Stimulated activated CD8-positive, alpha-beta memory T cell treated with anti-CD3 and anti-CD28 coated beads, Interleukin-15, amount 100 ng/mL, for 48 hours (primary cell): ENCODE measurements around the gene BORCS8.
"Not testable (repeated sequence)": the region's sequence is repeated elsewhere in the genome, so short reads cannot be mapped to it uniquely, and the experiment has no call there.

Experiments
- DNase-seq, 2 donors: peaks; one replicate each; pipeline ENCODE4 v3.0.0-alpha.2; 2020; ENCODE audit warnings: low read depth in 2 of 2

BORCS8 gene

DNA sequence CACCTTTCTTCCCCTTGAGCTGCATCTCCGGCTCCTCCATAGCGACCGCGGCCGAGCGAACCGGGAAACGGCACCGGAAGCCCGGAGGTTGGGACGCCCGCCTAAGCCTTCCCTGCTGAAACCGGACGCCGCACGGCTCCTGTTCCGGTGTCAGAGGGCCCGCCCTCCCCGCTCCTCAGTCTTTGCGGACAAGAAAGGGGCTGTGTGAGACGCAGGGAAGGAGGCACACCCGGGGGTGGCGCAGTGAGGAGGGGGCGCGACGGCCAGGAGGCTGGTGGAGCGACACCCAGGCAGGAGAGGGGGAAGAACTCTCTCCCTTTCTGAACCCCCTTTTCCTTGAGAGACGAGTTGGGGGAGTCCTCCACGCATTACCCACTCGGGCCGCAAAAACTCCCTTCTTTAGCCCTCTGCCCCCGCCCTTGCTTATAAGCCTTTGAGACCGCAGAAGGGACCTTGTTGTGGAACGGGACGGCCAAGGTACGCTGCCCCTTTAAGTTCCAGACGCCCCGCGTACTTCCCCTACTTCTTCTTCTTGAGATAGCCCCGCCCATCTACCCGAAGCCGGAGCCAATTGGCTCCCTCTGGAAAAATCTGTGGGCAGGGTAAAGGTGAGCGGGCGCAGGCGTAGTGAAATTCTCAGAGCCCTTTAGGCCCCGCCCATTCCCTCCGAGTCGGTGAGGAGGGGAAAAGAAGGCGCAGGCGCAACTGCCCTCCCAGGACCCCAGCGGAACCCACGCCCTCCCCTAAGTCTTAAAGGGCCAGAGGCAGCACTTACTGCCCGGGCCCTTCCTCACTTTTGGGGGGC, at the start of gene BORCS8, which contains the start of gene RFXANK:
Gene BORCS8, minus strand, starts transcription at position 75 of the 805 bp plus-strand sequence. Its CDS starts 35 bp downstream, at position 40.
Gene RFXANK, plus strand, starts transcription at position 181 of the 805 bp plus-strand sequence. CDS start 1,689 bp downstream, outside the sequence.
- peak; percentile 98 to 99 for DNase-seq

DNA sequence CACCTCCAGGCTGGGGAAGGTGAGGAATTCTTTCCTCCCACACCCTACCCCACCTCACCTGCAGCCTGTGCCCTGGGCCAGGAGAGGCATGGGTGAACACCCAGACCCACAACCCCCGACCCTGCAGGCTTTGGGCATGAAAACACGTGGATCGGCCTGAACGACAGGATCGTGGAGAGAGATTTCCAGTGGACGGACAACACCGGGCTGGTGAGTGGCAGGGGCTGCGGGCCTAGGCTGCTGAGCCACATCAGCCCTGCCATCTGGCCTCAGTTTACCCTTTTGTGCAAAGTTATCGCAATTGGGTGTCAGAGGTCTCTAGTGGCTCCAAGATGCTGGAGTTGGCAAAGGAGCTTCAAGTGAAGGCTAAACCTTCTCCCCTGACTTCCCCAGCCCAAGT, 48.5 kb upstream of the BORCS8 start:
- no peak for DNase-seq

DNA sequence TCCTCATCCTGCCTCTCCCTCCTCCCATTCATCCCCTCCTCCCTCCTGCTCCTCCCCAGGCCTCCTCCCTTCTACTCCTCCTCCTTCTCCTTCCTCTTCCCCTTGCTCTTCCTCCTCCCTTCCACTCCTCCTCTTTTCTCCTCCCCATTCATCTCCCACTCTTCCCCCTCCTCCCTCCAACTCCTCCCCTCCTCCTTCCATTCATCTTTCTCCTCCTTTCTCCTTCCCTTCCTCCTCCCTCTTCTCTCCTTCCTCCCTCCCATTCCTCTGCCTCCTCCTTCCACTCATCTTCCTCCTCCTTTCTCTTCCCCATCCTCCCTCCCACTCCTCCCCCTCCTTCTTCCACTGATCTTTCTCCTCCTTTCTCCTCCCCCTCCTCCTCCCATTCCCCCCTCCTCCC, 47.7 kb upstream of the BORCS8 start:
- DNase-seq: no peak

DNA sequence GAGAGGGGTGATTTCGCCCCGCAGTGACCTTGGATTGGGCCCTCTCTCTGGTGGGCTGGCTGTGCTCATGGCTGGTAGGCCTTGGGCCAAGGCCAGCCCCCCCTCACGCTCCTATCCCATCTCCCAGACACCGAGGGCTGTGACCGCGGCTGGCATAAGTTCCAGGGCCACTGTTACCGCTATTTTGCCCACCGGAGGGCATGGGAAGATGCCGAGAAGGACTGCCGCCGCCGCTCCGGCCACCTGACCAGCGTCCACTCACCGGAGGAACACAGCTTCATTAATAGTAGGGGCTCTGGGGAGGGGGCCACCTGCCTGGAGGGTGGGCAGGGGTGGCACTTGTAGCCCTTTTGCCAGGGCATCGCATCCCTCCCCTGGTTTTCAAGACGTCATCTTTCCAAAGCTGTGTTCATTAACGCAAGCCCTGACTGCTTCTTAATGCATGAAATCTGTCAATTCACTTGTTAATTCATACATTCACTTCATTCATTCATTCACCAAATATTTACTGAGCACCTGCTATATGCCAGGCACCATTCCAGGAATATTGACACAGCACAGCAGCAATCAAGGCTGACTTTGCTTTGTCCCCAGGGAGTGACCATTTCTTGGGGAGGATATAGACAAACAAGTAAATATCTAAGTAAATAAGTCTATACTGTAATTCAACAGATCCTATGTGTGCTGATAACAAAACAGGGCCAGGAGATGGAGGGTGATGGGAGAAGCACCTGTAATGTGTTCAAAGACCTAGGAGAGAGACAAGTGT, 46.4 kb upstream of the BORCS8 start:
- no peak for DNase-seq

- no peak for DNase-seq
Observed at GRCh38 chr19:19236173-19236572, 44.2 kb upstream of the BORCS8 start.

GRCh38 chr19:19234220-19234816, 42.4 kb upstream of the BORCS8 start:
- no peak for DNase-seq

GRCh38 chr19:19232261-19232721, 40.3 kb upstream of the BORCS8 start:
- no peak for DNase-seq

DNA sequence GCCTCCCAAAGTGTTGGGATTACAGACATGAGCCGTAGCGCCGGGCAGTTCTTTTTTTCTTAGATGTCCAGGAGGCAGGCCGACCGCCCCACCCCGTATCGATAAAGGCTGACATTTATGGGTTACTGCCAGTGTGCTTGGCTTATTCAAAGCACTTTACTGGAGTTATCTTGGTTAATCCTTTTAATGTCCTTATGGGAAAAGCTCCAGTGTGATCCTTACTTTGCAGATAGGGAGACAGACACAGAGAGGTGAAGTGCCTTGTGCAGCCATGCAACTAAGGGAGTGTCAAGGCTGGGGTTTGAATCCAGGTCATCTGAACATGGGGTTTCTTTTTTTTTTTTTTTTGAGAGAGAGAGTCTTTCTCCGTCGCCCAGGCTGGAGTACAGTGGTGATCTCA, 39.0 kb upstream of the BORCS8 start:
- no peak for DNase-seq

DNA sequence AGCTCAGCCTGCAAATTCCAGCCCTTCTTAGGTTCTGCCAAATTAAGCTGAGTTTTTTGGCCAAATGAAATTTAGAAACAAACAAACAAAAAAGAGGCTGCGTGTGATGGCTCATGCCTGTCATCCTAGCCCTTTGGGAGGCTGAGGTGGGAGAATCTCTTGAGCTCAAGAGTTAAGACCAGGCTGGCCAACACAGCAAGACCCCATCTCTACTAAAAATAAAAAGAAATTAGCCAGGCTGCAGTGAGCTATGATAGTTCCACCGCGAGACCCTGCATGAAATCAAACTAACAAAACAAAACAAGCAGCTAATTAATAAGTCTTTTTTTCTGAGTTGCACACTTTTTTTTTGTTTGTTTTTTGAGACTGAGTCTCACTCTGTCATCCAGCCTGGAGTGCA, 37.7 kb upstream of the BORCS8 start:
- no peak for DNase-seq

DNA sequence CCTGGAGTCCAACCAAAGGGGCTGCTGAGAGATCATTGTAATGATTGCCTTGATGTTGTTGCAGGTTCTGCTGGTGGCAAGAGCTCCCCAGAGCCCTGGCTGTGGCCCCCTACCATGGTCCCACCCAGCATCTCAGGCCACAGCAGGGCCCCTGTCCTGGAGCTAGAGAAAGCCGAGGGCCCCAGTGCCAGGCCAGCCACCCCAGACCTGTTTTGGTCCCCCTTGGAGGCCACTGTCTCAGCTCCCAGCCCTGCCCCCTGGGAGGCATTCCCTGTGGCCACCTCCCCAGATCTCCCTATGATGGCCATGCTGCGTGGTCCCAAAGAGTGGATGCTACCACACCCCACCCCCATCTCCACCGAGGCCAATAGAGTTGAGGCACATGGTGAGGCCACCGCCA, 35.3 kb upstream of the BORCS8 start:
- DNase-seq: no peak

DNA sequence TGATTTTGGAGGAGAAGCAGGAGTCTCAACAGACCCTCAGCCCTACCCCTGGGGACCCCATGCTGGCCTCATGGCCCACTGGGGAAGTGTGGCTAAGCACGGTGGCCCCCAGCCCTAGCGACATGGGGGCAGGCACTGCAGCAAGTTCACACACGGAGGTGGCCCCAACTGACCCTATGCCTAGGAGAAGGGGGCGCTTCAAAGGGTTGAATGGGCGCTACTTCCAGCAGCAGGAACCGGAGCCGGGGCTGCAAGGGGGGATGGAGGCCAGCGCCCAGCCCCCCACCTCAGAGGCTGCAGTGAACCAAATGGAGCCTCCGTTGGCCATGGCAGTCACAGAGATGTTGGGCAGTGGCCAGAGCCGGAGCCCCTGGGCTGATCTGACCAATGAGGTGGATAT, 34.7 kb upstream of the BORCS8 start:
- DNase-seq: no peak

GRCh38 chr19:19226204-19226603, 34.3 kb upstream of the BORCS8 start:
- DNase-seq: no peak

DNA sequence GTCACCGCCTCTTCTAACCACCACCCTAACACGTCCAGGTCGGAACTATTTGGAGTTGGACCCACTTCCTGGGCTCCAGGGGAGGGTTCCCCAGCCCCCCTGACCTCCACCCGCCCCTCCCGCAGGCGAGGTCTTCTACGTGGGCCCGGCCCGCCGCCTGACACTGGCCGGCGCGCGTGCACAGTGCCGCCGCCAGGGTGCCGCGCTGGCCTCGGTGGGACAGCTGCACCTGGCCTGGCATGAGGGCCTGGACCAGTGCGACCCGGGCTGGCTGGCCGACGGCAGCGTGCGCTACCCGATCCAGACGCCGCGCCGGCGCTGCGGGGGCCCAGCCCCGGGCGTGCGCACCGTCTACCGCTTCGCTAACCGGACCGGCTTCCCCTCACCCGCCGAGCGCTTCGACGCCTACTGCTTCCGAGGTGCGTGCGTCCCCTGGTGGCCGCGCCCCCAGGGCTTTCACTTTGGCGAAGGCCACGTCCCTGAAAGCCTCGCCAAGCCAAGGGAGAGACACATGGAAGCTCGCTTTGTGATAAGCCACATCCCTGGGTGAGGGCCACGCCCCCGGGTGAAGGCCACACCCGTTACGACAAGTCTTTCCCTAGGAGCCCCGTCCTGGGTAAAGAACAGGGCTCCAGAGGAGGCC, 33.0 kb upstream of the BORCS8 start:
- DNase-seq: peak; percentile 52 to 61

DNA sequence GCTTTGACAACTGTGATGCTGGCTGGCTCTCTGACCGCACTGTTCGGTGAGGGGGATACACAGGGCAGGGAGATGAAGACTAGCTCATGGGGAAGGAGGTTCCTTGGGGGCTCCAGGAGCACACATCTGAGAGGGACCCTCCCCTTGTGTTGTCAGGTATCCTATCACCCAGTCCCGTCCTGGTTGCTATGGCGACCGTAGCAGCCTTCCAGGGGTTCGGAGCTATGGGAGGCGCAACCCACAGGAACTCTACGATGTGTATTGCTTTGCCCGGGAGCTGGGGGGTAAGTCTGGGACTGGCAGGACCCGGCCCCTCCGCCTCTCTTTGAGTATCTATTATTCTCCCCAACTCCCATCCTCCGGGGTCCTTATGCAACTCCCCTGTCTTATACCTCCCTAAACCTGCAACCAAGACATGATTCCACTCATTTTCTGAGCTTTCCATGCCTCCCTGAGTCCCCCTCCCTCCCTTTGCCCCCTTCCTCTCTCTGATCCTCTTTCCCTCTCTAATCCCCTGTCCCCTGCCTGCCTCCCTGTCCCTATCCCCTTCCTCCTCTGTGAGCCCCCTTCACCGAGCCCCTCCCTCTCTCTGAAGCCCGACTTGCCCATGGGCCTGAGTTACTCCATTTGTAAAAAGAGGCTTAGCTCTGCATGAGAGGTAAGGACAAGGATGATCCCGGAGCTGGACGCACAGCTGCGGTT, 32.3 kb upstream of the BORCS8 start:
- DNase-seq: no peak

DNA sequence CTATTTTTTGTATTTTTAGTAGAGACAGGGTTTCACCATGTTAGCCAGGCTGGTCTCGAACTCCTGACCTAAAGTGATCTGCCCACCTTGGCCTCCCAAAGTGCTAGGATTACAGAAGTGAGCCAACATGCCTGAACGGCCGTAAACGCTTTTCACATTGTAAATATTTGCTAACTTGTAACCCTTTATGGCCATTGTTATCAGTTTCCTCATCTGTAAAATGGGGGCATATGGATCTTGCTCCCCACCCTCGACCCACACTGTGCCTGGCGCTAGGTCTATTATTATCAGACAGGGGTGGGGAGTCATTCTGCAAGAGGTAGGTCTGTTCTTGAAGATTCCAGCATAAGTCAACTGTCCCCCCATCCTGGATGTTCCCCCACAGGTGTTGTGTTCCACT, 31.7 kb upstream of the BORCS8 start:
- no peak for DNase-seq

- no peak for DNase-seq
Observed at GRCh38 chr19:19223060-19223459, 31.1 kb upstream of the BORCS8 start.

DNA sequence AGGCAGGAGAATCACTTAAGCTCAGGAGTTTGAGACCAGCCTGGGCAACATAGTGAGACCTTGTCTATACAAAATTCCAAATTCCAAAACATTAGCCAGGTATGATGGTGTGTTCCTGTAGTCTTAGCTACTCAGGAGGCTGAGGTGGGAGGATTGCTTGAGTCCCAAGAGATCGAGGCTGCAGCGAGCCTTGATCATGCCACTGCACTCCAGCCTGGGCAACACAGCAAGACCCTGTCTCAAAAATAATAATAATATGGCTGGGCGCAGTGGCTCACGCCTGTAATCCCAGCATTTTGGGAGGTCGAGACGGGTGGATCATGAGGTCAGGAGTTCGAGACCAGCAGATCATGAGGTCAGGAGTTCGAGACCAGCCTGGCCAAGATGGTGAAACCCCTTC, 29.0 kb upstream of the BORCS8 start:
- DNase-seq: not testable (repeated sequence)

DNA sequence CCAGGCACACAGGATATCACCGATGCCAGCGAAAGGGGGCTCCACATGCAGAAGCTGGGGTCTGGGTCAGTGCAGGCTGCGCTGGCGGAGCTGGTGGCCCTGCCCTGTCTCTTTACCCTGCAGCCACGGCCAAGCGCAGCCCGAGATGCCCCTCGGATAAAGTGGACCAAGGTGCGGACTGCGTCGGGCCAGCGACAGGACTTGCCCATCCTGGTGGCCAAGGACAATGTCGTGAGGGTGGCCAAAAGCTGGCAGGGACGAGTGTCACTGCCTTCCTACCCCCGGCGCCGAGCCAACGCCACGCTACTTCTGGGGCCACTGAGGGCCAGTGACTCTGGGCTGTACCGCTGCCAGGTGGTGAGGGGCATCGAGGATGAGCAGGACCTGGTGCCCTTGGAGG, 27.0 kb upstream of the BORCS8 start:
- no peak for DNase-seq

GRCh38 chr19:19217099-19217498, 25.1 kb upstream of the BORCS8 start:
- DNase-seq: no peak

- DNase-seq: no peak
Observed at GRCh38 chr19:19215792-19216191, 23.8 kb upstream of the BORCS8 start.

GRCh38 chr19:19214892-19215291, 22.9 kb upstream of the BORCS8 start:
- no peak for DNase-seq
